Measurements from ENCODE around the gene FAM78A.

Gene FAM78A

GRCh38 chr9:131287359-131287758 lies 11.0 kb upstream of the FAM78A start:
- no peaks in the 10 kb centered on the region for H3K79me2 ChIP-seq (ENCODE audit: insufficient read depth, low read length)
- no peaks in the 10 kb centered on the region for H4K20me1 ChIP-seq (ENCODE audit: low read depth, low read length)
- H2AFZ ChIP-seq (ENCODE audit: low read depth, low read length, severe bottlenecking), result no peak overlapping the region
- TF ChIP-seq CTCF (IDR thresholded peaks at IDR 0.05; ENCODE audit: insufficient read depth, low read length, poor library complexity, severe bottlenecking) (no peak), EZH2phosphoT487 (conservative IDR thresholded peaks at IDR 0.05; ENCODE audit: low read length) (no peak)
- H3F3A ChIP-seq (ENCODE audit: insufficient read depth), result no peaks in the 10 kb centered on the region
- no peaks in the 10 kb centered on the region for H3K27me3 ChIP-seq (ENCODE audit: low read length)
- H3K9ac ChIP-seq (ENCODE audit: low read length), result no peak overlapping the region
- no peaks in the 10 kb centered on the region for H3K36me3 ChIP-seq (ENCODE audit: low read length)
- no peaks in the 10 kb centered on the region for H3K9me3 ChIP-seq (ENCODE audit: insufficient read depth, low read length)
- H3K4me3 ChIP-seq (ENCODE audit: insufficient read depth, low read length, poor library complexity, severe bottlenecking), result no peak overlapping the region
- H3K9me2 ChIP-seq (replicated peaks; ENCODE audit: insufficient read depth, low read length), result no peaks in the 10 kb centered on the region
- no peak overlapping the region for H3K27ac ChIP-seq (ENCODE audit: low read depth, low read length)
- no peak overlapping the region for H3K4me2 ChIP-seq (ENCODE audit: low read depth, low read length, poor library complexity, severe bottlenecking)

- Histone ChIP-seq H3K9me2 (replicated peaks; ENCODE audit: insufficient read depth, low read length) (no peaks in the 10 kb centered on the region), H3K9me3 (ENCODE audit: insufficient read depth, low read length) (no peaks in the 10 kb centered on the region), H2AFZ (ENCODE audit: low read depth, low read length, severe bottlenecking) (no peak overlapping the region), H3K4me2 (ENCODE audit: low read depth, low read length, poor library complexity, severe bottlenecking) (no peak overlapping the region), H3F3A (ENCODE audit: insufficient read depth) (no peaks in the 10 kb centered on the region), H3K27me3 (ENCODE audit: low read length) (no peaks in the 10 kb centered on the region), H3K27ac (ENCODE audit: low read depth, low read length) (no peak overlapping the region), H3K79me2 (ENCODE audit: insufficient read depth, low read length) (no peaks in the 10 kb centered on the region), H3K9ac (ENCODE audit: low read length) (no peak overlapping the region), H3K4me3 (ENCODE audit: insufficient read depth, low read length, poor library complexity, severe bottlenecking) (no peak overlapping the region), H3K36me3 (ENCODE audit: low read length) (no peaks in the 10 kb centered on the region), H4K20me1 (ENCODE audit: low read depth, low read length) (no peaks in the 10 kb centered on the region)
- TF ChIP-seq EZH2phosphoT487 (conservative IDR thresholded peaks at IDR 0.05; ENCODE audit: low read length) (no peak), CTCF (IDR thresholded peaks at IDR 0.05; ENCODE audit: insufficient read depth, low read length, poor library complexity, severe bottlenecking) (no peak)
Measured at GRCh38 chr9:131284856-131285255, 8.5 kb upstream of the FAM78A start.

GRCh38 chr9:131282688-131283422 lies 6.5 kb upstream of the FAM78A start:
- no peak overlapping the region for H2AFZ ChIP-seq (ENCODE audit: low read depth, low read length, severe bottlenecking)
- H3K36me3 ChIP-seq (ENCODE audit: low read length), result no peaks in the 10 kb centered on the region
- H4K20me1 ChIP-seq (ENCODE audit: low read depth, low read length), result no peaks in the 10 kb centered on the region
- H3F3A ChIP-seq (ENCODE audit: insufficient read depth), result peaks cover 8% of the 10 kb centered on the region; the same call in 1 of the 2 replicates
- no peaks in the 10 kb centered on the region for H3K9me3 ChIP-seq (ENCODE audit: insufficient read depth, low read length)
- H3K79me2 ChIP-seq (ENCODE audit: insufficient read depth, low read length), result no peaks in the 10 kb centered on the region
- no peaks in the 10 kb centered on the region for H3K27me3 ChIP-seq (ENCODE audit: low read length)
- H3K4me3 ChIP-seq (ENCODE audit: insufficient read depth, low read length, poor library complexity, severe bottlenecking), result no peak overlapping the region
- H3K27ac ChIP-seq (ENCODE audit: low read depth, low read length), result no peak overlapping the region
- H3K4me2 ChIP-seq (ENCODE audit: low read depth, low read length, poor library complexity, severe bottlenecking), result no peak overlapping the region
- TF ChIP-seq CTCF (IDR thresholded peaks at IDR 0.05; ENCODE audit: insufficient read depth, low read length, poor library complexity, severe bottlenecking) (no peak), EZH2phosphoT487 (conservative IDR thresholded peaks at IDR 0.05; ENCODE audit: low read length) (no peak)
- no peak overlapping the region for H3K9ac ChIP-seq (ENCODE audit: low read length)
- H3K9me2 ChIP-seq (replicated peaks; ENCODE audit: insufficient read depth, low read length), result no peaks in the 10 kb centered on the region
